GM19043 (cell line): ENCODE measurements around the gene STPG1.

Source experiments
- ATAC-seq: cut with Tn5 transposase; IDR thresholded peaks from one replicate; pipeline ENCODE4 v1.9.1; 2021; ENCODE audit warnings: low read depth; ENCODE audit not compliant: unreplicated experiment

STPG1 gene

GRCh38 chr1:24347159-24347934 lies 66.2 kb downstream of the STPG1 start:
- no peak for ATAC-seq

GRCh38 chr1:24345334-24345733 lies 68.2 kb downstream of the STPG1 start:
- no peak for ATAC-seq

- ATAC-seq = no peak
These were observed 69.4 kb downstream of the STPG1 start for GRCh38 chr1:24344090-24344742.

- no peak for ATAC-seq
These were observed 70.0 kb downstream of the STPG1 start for GRCh38 chr1:24343412-24344089.

- no peak for ATAC-seq
These were observed 72.3 kb downstream of the STPG1 start for GRCh38 chr1:24341260-24341659.

- ATAC-seq = no peak
These were observed 72.8 kb downstream of the STPG1 start for GRCh38 chr1:24340770-24341169.

GRCh38 chr1:24339996-24340395 lies 73.6 kb downstream of the STPG1 start:
- ATAC-seq = no peak

- no peak for ATAC-seq
These were observed 75.1 kb downstream of the STPG1 start for GRCh38 chr1:24338447-24338846.

- ATAC-seq = no peak
These were observed 76.1 kb downstream of the STPG1 start for GRCh38 chr1:24337455-24337854.

GRCh38 chr1:24336075-24336474 lies 77.5 kb downstream of the STPG1 start:
- ATAC-seq = no peak

- ATAC-seq = no peak
These were observed 81.5 kb downstream of the STPG1 start for GRCh38 chr1:24331961-24332673.

GRCh38 chr1:24329797-24330543 lies 83.6 kb downstream of the STPG1 start:
- no peak for ATAC-seq

- ATAC-seq = no peak
These were observed 84.3 kb downstream of the STPG1 start for GRCh38 chr1:24329331-24329730.

- ATAC-seq = no peak
These were observed 85.7 kb downstream of the STPG1 start for GRCh38 chr1:24327891-24328290.

GRCh38 chr1:24327486-24327885 lies 86.1 kb downstream of the STPG1 start:
- no peak for ATAC-seq

GRCh38 chr1:24325587-24326449 lies 87.8 kb downstream of the STPG1 start:
- no peak for ATAC-seq

GRCh38 chr1:24324903-24325302 lies 88.7 kb downstream of the STPG1 start:
- no peak for ATAC-seq

GRCh38 chr1:24323281-24323680 lies 90.3 kb downstream of the STPG1 start:
- ATAC-seq = no peak

GRCh38 chr1:24322470-24323177 lies 91.0 kb downstream of the STPG1 start:
- ATAC-seq = no peak
